Naive B cell (primary cell): Measurements from ENCODE around the gene ADD3. TPM values are rescaled to one million over a fixed set of nuclear protein-coding genes. Genes with fewer than 3 reads are reported as not detected.
A peak's percentile ranks its signal among the peaks of the same experiment; 100 is the strongest.
"Not testable (repeated sequence)": the region's sequence is repeated elsewhere in the genome, so short reads cannot be mapped to it uniquely, and the experiment has no call there.

Source experiments
- ATAC-seq, 2 donors: fragments of 150-1000 bp; cut with Tn5 transposase; 2 replicates each; pipeline ENCODE4 v1.10.0; 2021; ENCODE audit warnings: low read depth in 2 of 2, mild to moderate bottlenecking in 2 of 2, moderate library complexity in 2 of 2
- DNase-seq: peaks from one replicate; pipeline ENCODE4 v3.0.0; 2022
- H3K27ac Mint-ChIP-seq, 6 donors: one replicate each; pipeline ENCODE4 v1.8.0; 2020 to 2022; ENCODE audit warnings: mild to moderate bottlenecking in 6 of 6, mixed read lengths in 6 of 6, moderate library complexity in 5 of 6, inconsistent platforms in 2 of 6
- H3K27me3 Mint-ChIP-seq, 3 donors: one replicate each; pipeline ENCODE4 v1.8.0; 2021 to 2022; ENCODE audit warnings: mixed read lengths in 3 of 3, mild to moderate bottlenecking in 1 of 3
- H3K36me3 Mint-ChIP-seq, 2 donors: one replicate each; pipeline ENCODE4 v1.8.0; 2020 to 2022; ENCODE audit warnings: mixed read lengths in 2 of 2, inconsistent platforms in 1 of 2, mild to moderate bottlenecking in 1 of 2
- H3K4me1 Mint-ChIP-seq, 3 donors: one replicate each; pipeline ENCODE4 v1.8.0; 2020 to 2022; ENCODE audit warnings: mixed read lengths in 3 of 3, inconsistent platforms in 1 of 3, mild to moderate bottlenecking in 1 of 3, moderate library complexity in 1 of 3
- H3K4me3 Mint-ChIP-seq, 8 donors: one replicate each; pipeline ENCODE4 v1.8.0; 2020 to 2022; ENCODE audit warnings: mild to moderate bottlenecking in 8 of 8, mixed read lengths in 8 of 8, moderate library complexity in 8 of 8, inconsistent platforms in 2 of 8
- H3K9me3 Mint-ChIP-seq, 7 donors: one replicate each; pipeline ENCODE4 v1.8.0; 2020 to 2022; ENCODE audit warnings: mixed read lengths in 7 of 7, mild to moderate bottlenecking in 5 of 7, inconsistent platforms in 2 of 7, moderate library complexity in 1 of 7
- polyA plus RNA-seq, 6 donors: library from polyadenylated mRNA; unstranded; fragments of 300-500 nt; fragmentation: Illumina TruSeq; gene quantifications; one replicate each; pipeline ENCODE4 v1.2.3, GENCODE V29; 2021; ENCODE audit warnings: low read depth in 6 of 6

The ADD3 gene
- polyA plus RNA-seq, 6 donors from 2014 or later: 322 to 394 (median 366) TPM

GRCh38 chr10:110103921-110104461, 96.2 kb downstream of the ADD3 start:
- DNase-seq: no peak
- H3K4me3 Mint-ChIP-seq: no peak overlapping the region
- H3K36me3 Mint-ChIP-seq: peaks cover 15 to 17% of the 10 kb centered on the region in 2 donors

DNA sequence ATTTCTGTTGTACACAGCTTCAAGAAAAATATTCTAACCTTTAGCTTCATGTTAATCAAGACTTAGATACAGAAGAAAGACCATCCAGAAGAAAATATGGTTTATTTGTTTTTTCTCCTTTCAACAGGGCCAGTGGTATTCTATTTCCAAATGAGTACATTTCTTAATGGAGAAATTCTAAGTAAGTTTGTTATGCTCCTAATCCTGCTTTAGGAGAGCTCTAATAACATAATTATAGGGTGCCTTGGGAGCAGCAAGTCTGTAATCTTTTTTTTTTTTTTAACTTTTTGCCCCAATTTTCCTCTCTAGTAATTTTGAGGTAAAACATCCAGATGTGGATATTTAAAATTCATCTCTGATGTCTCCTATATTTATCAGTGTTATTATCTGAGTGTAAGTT, 98.1 kb downstream of the ADD3 start:
- Mint-ChIP-seq H3K4me3 (no peak overlapping the region), H3K9me3 (no peaks in the 10 kb centered on the region), H3K27me3 (no peaks in the 10 kb centered on the region), H3K4me1 (peaks cover 18 to 21% (median 21%) of the 10 kb centered on the region in 3 donors), H3K27ac (no peak overlapping the region), H3K36me3 (peaks cover 15 to 19% of the 10 kb centered on the region in 2 donors)
- ATAC-seq: no peak
- no peak for DNase-seq

More at GRCh38 chr10:110103921-110104461, 96.2 kb downstream of the ADD3 start:
- peaks cover 16 to 20% (median 19%) of the 10 kb centered on the region in 3 donors for H3K4me1 Mint-ChIP-seq
- no peak for ATAC-seq
- H3K27ac Mint-ChIP-seq: peak overlapping the region in 3 of 6 donors; percentile 52 to 91 (median 81)
- no peaks in the 10 kb centered on the region for H3K9me3 Mint-ChIP-seq
- H3K27me3 Mint-ChIP-seq: no peaks in the 10 kb centered on the region

DNA sequence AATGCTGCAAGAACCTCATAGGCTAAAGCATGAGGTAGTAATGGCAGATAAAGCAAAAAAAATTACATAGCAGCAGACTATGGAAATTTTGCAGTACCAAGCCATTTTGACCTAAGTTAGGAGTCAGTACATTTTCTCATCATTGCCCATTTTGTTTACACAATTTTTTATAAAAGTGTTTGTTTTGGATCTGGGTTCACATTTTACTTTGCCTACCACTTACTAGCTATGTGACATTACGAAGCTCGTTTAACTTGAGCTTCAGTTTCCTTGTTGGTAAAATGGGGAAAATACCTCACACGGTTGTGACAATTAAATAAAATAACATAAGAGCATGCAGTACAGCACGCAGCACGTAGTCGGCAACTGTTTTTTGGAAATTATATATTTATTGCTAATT, 99.6 kb downstream of the ADD3 start:
- ATAC-seq (no peak), DNase-seq (no peak)
- Mint-ChIP-seq H3K27ac (no peak overlapping the region), H3K27me3 (no peaks in the 10 kb centered on the region), H3K4me3 (no peak overlapping the region), H3K36me3 (peaks cover 10 to 15% of the 10 kb centered on the region in 2 donors), H3K9me3 (no peaks in the 10 kb centered on the region), H3K4me1 (peaks cover 14 to 21% (median 21%) of the 10 kb centered on the region in 3 donors)

GRCh38 chr10:110107887-110108286, 100.1 kb downstream of the ADD3 start:
- no peak for DNase-seq
- H3K4me1 Mint-ChIP-seq: peaks cover 14 to 21% (median 21%) of the 10 kb centered on the region in 3 donors
- H3K36me3 Mint-ChIP-seq: peaks cover 10 to 15% of the 10 kb centered on the region in 2 donors
- no peak for ATAC-seq
- H3K4me3 Mint-ChIP-seq: no peak overlapping the region
- no peaks in the 10 kb centered on the region for H3K27me3 Mint-ChIP-seq
- H3K27ac Mint-ChIP-seq: peak overlapping the region in 1 of 6 donors; percentile 66
- no peaks in the 10 kb centered on the region for H3K9me3 Mint-ChIP-seq

DNA sequence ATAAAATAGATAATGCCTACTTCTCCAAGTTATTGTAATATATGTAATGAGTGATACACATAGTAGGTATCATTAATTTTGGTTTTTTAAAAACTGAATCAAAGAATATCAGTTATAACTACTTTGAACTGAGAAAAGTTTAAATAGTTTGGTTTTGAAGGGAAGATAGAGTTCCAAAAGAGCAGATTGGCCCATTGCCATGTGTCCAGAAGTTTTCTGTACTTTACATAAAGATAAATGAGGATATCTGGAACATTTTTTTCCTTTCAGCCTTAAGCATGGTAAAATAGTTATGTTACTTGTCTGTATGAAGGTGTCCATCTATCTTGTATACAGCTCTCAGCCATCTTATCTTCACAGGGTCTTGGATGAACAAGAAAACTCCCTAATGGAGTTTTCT, 101.7 kb downstream of the ADD3 start:
- H3K27me3 Mint-ChIP-seq: no peaks in the 10 kb centered on the region
- no peak overlapping the region for H3K4me3 Mint-ChIP-seq
- peaks cover 9 to 11% (median 10%) of the 10 kb centered on the region in 3 donors for H3K4me1 Mint-ChIP-seq
- no peaks in the 10 kb centered on the region for H3K9me3 Mint-ChIP-seq
- ATAC-seq: no peak
- H3K36me3 Mint-ChIP-seq: peaks cover 18 to 19% of the 10 kb centered on the region in 2 donors
- peak overlapping the region in 3 of 6 donors; percentile 15 to 81 (median 68) for H3K27ac Mint-ChIP-seq
- no peak for DNase-seq

- H3K36me3 Mint-ChIP-seq: peaks cover 21 to 27% of the 10 kb centered on the region in 2 donors
- ATAC-seq: peak in 1 of 2 donors; percentile 46
These were observed 102.6 kb downstream of the ADD3 start for GRCh38 chr10:110110338-110110737.

DNA sequence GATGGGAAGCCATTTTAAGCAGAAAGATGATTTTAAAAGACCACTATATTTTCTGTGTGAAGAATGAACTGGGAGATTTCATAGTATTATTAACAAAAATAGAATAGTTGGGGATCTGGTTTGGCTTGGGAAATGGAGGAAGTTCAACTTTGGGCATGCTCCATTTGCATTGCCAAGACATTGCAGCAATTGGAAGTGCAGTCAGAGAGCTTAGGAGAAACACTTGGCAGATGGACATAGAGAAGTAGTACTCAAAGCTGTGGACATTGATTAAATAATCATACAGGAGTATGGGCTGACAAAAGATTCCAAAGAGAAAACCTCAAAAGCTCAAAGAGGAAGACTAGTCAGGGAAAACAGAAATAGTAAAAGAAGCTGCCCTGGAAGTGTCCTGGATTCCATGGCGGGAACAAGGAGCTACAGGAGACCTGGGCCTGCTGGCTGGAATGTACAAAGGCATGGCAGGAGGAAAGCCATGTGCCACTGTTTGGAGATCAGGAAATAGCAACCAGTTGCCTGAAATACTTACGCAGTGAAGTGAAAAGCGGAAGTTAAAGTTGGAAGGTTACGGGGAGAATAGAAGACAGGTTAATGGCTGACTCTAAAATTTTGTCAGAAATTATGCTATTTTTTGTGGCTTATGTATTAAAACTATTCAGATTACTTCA, 106.0 kb downstream of the ADD3 start:
- H3K27ac Mint-ChIP-seq: peak overlapping the region in 5 of 6 donors; percentile 9 to 72 (median 48)
- DNase-seq (no peak), ATAC-seq (no peak)
- no peaks in the 10 kb centered on the region for H3K9me3 Mint-ChIP-seq
- no peak overlapping the region for H3K4me3 Mint-ChIP-seq
- H3K4me1 Mint-ChIP-seq: peaks cover 5 to 14% (median 10%) of the 10 kb centered on the region in 3 donors
- H3K27me3 Mint-ChIP-seq: no peaks in the 10 kb centered on the region
- H3K36me3 Mint-ChIP-seq: peaks cover 31 to 49% of the 10 kb centered on the region in 2 donors

More at GRCh38 chr10:110110338-110110737, 102.6 kb downstream of the ADD3 start:
- Mint-ChIP-seq H3K27ac (peak overlapping the region in 4 of 6 donors; percentile 47 to 73 (median 54)), H3K4me1 (peaks cover 11 to 12% (median 11%) of the 10 kb centered on the region in 3 donors), H3K4me3 (peak overlapping the region in 1 of 8 donors; percentile 47), H3K9me3 (no peaks in the 10 kb centered on the region), H3K27me3 (no peaks in the 10 kb centered on the region)
- DNase-seq: no peak

GRCh38 chr10:110114668-110115067, 106.9 kb downstream of the ADD3 start:
- Mint-ChIP-seq H3K36me3 (peaks cover 31 to 57% of the 10 kb centered on the region in 2 donors), H3K4me1 (peaks cover 5 to 12% (median 10%) of the 10 kb centered on the region in 3 donors)

GRCh38 chr10:110115784-110116520, 108.2 kb downstream of the ADD3 start:
- Mint-ChIP-seq H3K27ac (peak overlapping the region in 4 of 6 donors; percentile 8 to 84 (median 39)), H3K4me3 (no peak overlapping the region), H3K9me3 (no peaks in the 10 kb centered on the region), H3K4me1 (peaks cover 0 to 6% (median 6%) of the 10 kb centered on the region in 3 donors), H3K36me3 (peaks cover 31 to 53% of the 10 kb centered on the region in 2 donors), H3K27me3 (no peaks in the 10 kb centered on the region)
- DNase-seq (no peak), ATAC-seq (no peak)

More at GRCh38 chr10:110114668-110115067, 106.9 kb downstream of the ADD3 start:
- not testable (repeated sequence) for H3K4me3 Mint-ChIP-seq, H3K27me3 Mint-ChIP-seq, DNase-seq, H3K9me3 Mint-ChIP-seq, ATAC-seq
- H3K27ac Mint-ChIP-seq: peak overlapping the region in 2 of 6 donors; percentile 5 to 70

- Mint-ChIP-seq H3K4me3 (no peak overlapping the region), H3K27me3 (no peaks in the 10 kb centered on the region), H3K27ac (no peak overlapping the region), H3K9me3 (no peaks in the 10 kb centered on the region), H3K36me3 (peaks cover 32 to 61% of the 10 kb centered on the region in 2 donors), H3K4me1 (peaks cover 0 to 6% (median 6%) of the 10 kb centered on the region in 3 donors)
- DNase-seq (no peak), ATAC-seq (no peak)
These were observed 111.3 kb downstream of the ADD3 start for GRCh38 chr10:110118891-110119621.

GRCh38 chr10:110123594-110123993, 115.8 kb downstream of the ADD3 start:
- H3K36me3 Mint-ChIP-seq: peaks cover 29 to 45% of the 10 kb centered on the region in 2 donors
- H3K27ac Mint-ChIP-seq: peak overlapping the region in 1 of 6 donors; percentile 39

DNA sequence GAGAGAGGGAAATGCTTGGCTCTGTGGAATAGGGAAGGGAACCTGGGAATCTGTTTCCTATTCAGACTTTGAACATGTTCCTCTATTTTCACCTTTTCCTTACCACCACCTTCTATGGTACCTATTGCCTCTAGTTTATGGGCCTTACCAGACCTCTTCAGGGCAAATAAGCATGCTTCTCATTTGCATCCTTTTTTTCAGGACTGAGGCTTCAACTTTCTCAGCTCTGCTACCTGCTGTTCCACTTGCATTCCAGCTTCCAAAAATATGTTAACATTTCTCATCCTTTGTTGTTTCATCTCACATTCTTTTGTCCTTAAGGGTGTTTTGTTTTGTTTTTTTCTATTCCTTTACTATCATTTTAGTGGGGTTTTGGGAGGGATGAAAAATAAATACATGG, 121.7 kb downstream of the ADD3 start:
- H3K9me3 Mint-ChIP-seq: no peaks in the 10 kb centered on the region
- no peak overlapping the region for H3K4me3 Mint-ChIP-seq
- no peak overlapping the region for H3K27ac Mint-ChIP-seq
- ATAC-seq (no peak), DNase-seq (no peak)
- H3K36me3 Mint-ChIP-seq: peaks cover 24 to 35% of the 10 kb centered on the region in 2 donors
- H3K4me1 Mint-ChIP-seq: peaks cover 4 to 7% (median 5%) of the 10 kb centered on the region in 3 donors
- no peaks in the 10 kb centered on the region for H3K27me3 Mint-ChIP-seq

More at GRCh38 chr10:110123594-110123993, 115.8 kb downstream of the ADD3 start:
- DNase-seq (no peak), ATAC-seq (no peak)
- Mint-ChIP-seq H3K4me1 (no peaks in the 10 kb centered on the region), H3K9me3 (no peaks in the 10 kb centered on the region), H3K4me3 (no peak overlapping the region), H3K27me3 (no peaks in the 10 kb centered on the region)

DNA sequence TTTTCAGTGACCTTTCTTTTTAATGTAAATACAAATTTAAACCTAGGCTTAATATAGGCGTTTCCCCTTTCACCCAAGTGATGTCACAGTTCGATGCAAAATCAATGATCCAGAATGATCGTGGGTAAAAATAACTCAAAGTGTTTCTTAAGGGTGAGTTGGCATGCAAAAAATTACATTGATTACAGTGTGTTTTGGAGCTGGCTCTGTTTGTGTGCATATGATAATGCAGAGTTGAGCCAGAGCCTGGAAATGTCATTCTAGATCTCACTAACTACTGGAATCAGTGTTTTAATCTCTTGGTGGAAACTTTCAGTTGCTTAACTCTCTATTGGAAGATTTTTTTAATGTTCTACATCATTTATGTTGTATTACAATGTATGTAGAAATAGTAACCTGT, 127.1 kb downstream of the ADD3 start:
- no peak overlapping the region for H3K4me3 Mint-ChIP-seq
- DNase-seq (no peak), ATAC-seq (peak; percentile 16 to 17)
- H3K27me3 Mint-ChIP-seq: no peaks in the 10 kb centered on the region
- H3K9me3 Mint-ChIP-seq: no peaks in the 10 kb centered on the region
- peaks cover 0 to 17% of the 10 kb centered on the region in 2 donors for H3K36me3 Mint-ChIP-seq
- peaks cover 23 to 31% (median 25%) of the 10 kb centered on the region in 3 donors for H3K4me1 Mint-ChIP-seq
- peak overlapping the region in 1 of 6 donors; percentile 60 for H3K27ac Mint-ChIP-seq
